HT-29 (cell line): ENCODE measurements around the gene CNOT8. TPM values are rescaled to one million over a fixed set of nuclear protein-coding genes. Genes with fewer than 3 reads are reported as not detected.
"Not testable (repeated sequence)": the region's sequence is repeated elsewhere in the genome, so short reads cannot be mapped to it uniquely, and the experiment has no call there.

Source experiments
- DNase-seq: peaks from one replicate; pipeline ENCODE4 v3.0.0-alpha.2; 2015; ENCODE audit warnings: low spot score
- total RNA-seq: library from RNA; depleted of rRNA; stranded (reverse); fragments of >200 nt; shearing (Covaris generic); gene quantifications from 2 replicates; pipeline ENCODE4 v1.2.3, GENCODE V29; 2014

The CNOT8 gene
- total RNA-seq, 1 experiment from 2014 or later: 40.7 TPM

GRCh38 chr5:154834053-154834452 is 24.4 kb upstream of the CNOT8 start:
- no peak for DNase-seq

GRCh38 chr5:154835701-154836052 is 22.8 kb upstream of the CNOT8 start:
- DNase-seq: not testable (repeated sequence)

GRCh38 chr5:154836225-154836624 is 22.2 kb upstream of the CNOT8 start:
- DNase-seq: no peak

- DNase-seq: no peak
Measured at GRCh38 chr5:154837009-154837901, 21.2 kb upstream of the CNOT8 start.

- no peak for DNase-seq
Measured at GRCh38 chr5:154840435-154841272, 17.8 kb upstream of the CNOT8 start.

- no peak for DNase-seq
Measured at GRCh38 chr5:154841273-154841661, 17.2 kb upstream of the CNOT8 start.

- no peak for DNase-seq
Measured at GRCh38 chr5:154842689-154843530, 15.5 kb upstream of the CNOT8 start.

- DNase-seq: peak; percentile 45
Measured at GRCh38 chr5:154844809-154845208, 13.6 kb upstream of the CNOT8 start.

- DNase-seq: no peak
Measured at GRCh38 chr5:154849264-154849785, 9.1 kb upstream of the CNOT8 start.

- DNase-seq: no peak
Measured at GRCh38 chr5:154849791-154850201, 8.6 kb upstream of the CNOT8 start.

- no peak for DNase-seq
Measured at GRCh38 chr5:154850255-154851062, 8.0 kb upstream of the CNOT8 start, which contains the start of gene FAXDC2. TSS of gene FAXDC2 (minus strand) at chr5:154850603. CDS start at chr5:154838178, 12,425 bp downstream.

- no peak for DNase-seq
Measured at GRCh38 chr5:154851351-154851750, 7.1 kb upstream of the CNOT8 start.

GRCh38 chr5:154857530-154858296 is 714 bp upstream of the CNOT8 start:
- peak; percentile 94 for DNase-seq

GRCh38 chr5:154858972-154859871 is 795 bp downstream of the CNOT8 start:
- peak; percentile 49 for DNase-seq

- DNase-seq: no peak
Measured at GRCh38 chr5:154860123-154860522, 1.7 kb downstream of the CNOT8 start.

GRCh38 chr5:154860765-154861164 is 2.3 kb downstream of the CNOT8 start:
- DNase-seq: no peak

- DNase-seq: no peak
Measured at GRCh38 chr5:154861946-154862345, 3.5 kb downstream of the CNOT8 start.

- no peak for DNase-seq
Measured at GRCh38 chr5:154862766-154863165, 4.3 kb downstream of the CNOT8 start.
